Measurements from ENCODE around the gene ZNF324. TPM values are rescaled to one million over a fixed set of nuclear protein-coding genes. Genes with fewer than 3 reads are reported as not detected.

The ZNF324 gene
- total and polyA plus RNA-seq, 2 of the 13 experiments (the other 11 are each of a cell fraction or from before 2014, with no cell fraction given) = 1.1 to 4.7 TPM

- TF ChIP-seq USF2 (IDR thresholded peaks at IDR 0.05; ENCODE audit: low read depth, low read length) (no peak), USF2 (CRISPR knock-in tag; IDR thresholded peaks at IDR 0.05; ENCODE audit: borderline replicate concordance) (no peak), MTA1 (CRISPR knock-in tag; IDR thresholded peaks at IDR 0.05; ENCODE audit: borderline replicate concordance) (peak; percentile 93), NR2F2 (IDR thresholded peaks at IDR 0.05; ENCODE audit: borderline replicate concordance, low read depth) (peak; percentile 25; the same call in 1 of the 2 replicates), ZNF615 (CRISPR knock-in tag; IDR thresholded peaks at IDR 0.05; ENCODE audit: borderline replicate concordance) (no peak), SIX4 (CRISPR knock-in tag; IDR thresholded peaks at IDR 0.05) (peak; percentile 49; the same call in 1 of the 2 replicates), ASH2L (IDR thresholded peaks at IDR 0.05; ENCODE audit: insufficient read length, low read depth, low read length) (peak; percentile 31), TCF7 (IDR thresholded peaks at IDR 0.05; ENCODE audit: low read depth) (no peak), ZNF557 (CRISPR knock-in tag; IDR thresholded peaks at IDR 0.05) (no peak), ZNF746 (CRISPR knock-in tag; IDR thresholded peaks at IDR 0.05) (0 out of 2 replicates have a peak, but pooled peaks have one; percentile 66), TEAD3 (CRISPR knock-in tag; optimal IDR thresholded peaks at IDR 0.05; ENCODE audit: borderline replicate concordance) (no peak), HNF4G (IDR thresholded peaks at IDR 0.05; ENCODE audit: borderline replicate concordance, low read depth, low read length) (peak; percentile 74; the same call in 1 of the 2 replicates), HNF4G (CRISPR knock-in tag; IDR thresholded peaks at IDR 0.05; ENCODE audit: borderline replicate concordance, low read depth) (peak; percentile 95), PRDM10 (CRISPR knock-in tag; IDR thresholded peaks at IDR 0.05; ENCODE audit: low read depth) (peak; percentile 93), DNMT3B (CRISPR knock-in tag; conservative IDR thresholded peaks at IDR 0.05) (no peak), ZNF263 (CRISPR knock-in tag; IDR thresholded peaks at IDR 0.05) (peak; percentile 98), MTF2 (CRISPR knock-in tag; IDR thresholded peaks at IDR 0.05; ENCODE audit: borderline replicate concordance) (no peak), PITX1 (CRISPR knock-in tag; IDR thresholded peaks at IDR 0.05) (peak; percentile 82), MXD1 (CRISPR knock-in tag; IDR thresholded peaks at IDR 0.05) (0 out of 2 replicates have a peak, but pooled peaks have one; percentile 69), GABPB1 (CRISPR knock-in tag; IDR thresholded peaks at IDR 0.05) (peak; percentile 55)
Observed at GRCh38 chr19:58511353-58512208, 44.7 kb downstream of the ZNF324 start, which contains the start of gene SLC27A5 (continued).
